Endothelial cell of umbilical vein (primary cell): ENCODE data around the gene KRTAP5-6. TPM values are rescaled to one million over a fixed set of nuclear protein-coding genes. Genes with fewer than 3 reads are reported as not detected.

Experiments used
- BruUV-seq: library from RNA; stranded (reverse); fragments of 400-500 nt; replicated peaks from 2 replicates; lab custom pipeline; 2021; lab: Mats Ljungman, UMichigan
- CTCF ChIA-PET: fragments of 300-600, 350-600 bp; sonication (Branson Sonifier 250); formaldehyde crosslinking; loops from one replicate; lab custom pipeline; 2021; ENCODE audit warnings: antibody characterized with exemption, inconsistent platforms; lab: Charles Lee
- POLR2A ChIA-PET: fragments of 300-600, 350-600 bp; sonication (Branson Sonifier 250); formaldehyde crosslinking; loops from one replicate; lab custom pipeline; 2021; ENCODE audit warnings: antibody characterized with exemption, inconsistent platforms; lab: Charles Lee
- DNase-seq: peaks from one replicate; pipeline ENCODE4 v3.0.0-alpha.2; 2011; ENCODE audit warnings: low read depth, low spot score
- FAIRE-seq: peaks from 2 replicates; lab custom pipeline; 2011; peaks lifted over from hg19 to GRCh38; lab: Jason Lieb, UNC
- H2AFZ ChIP-seq: 2 replicates; pipeline ENCODE4 v1.6.0; 2012; ENCODE audit warnings: low read depth, low read length, control low read depth, inconsistent platforms
- H3K27ac ChIP-seq: 2 replicates; pipeline ENCODE4 v1.5.1; 2011; ENCODE audit warnings: low read depth, mild to moderate bottlenecking, control low read depth, low read length, moderate library complexity; ENCODE audit not compliant: insufficient read depth
- H3K27me3 ChIP-seq, 2 experiments: 2 replicates each; pipeline versions ENCODE4 v1.6.0 to v1.6.1; 2011; ENCODE audit warnings: low read length in 2 of 2, mixed read lengths in 1 of 2; ENCODE audit not compliant: control insufficient read depth in 2 of 2, insufficient read depth in 2 of 2
- H3K36me3 ChIP-seq, 2 experiments: 2 replicates in 1 of 2; 3 replicates in 1 of 2; pipeline ENCODE4 v1.5.1; 2011; ENCODE audit warnings: low read length in 2 of 2, mild to moderate bottlenecking in 1 of 2, moderate library complexity in 1 of 2; ENCODE audit not compliant: control insufficient read depth in 2 of 2, insufficient read depth in 2 of 2; ENCODE audit errors: extremely low read depth in 1 of 2
- H3K4me1 ChIP-seq: 3 replicates; pipeline ENCODE4 v1.5.1; 2011; ENCODE audit warnings: mild to moderate bottlenecking, low read length; ENCODE audit not compliant: control insufficient read depth, insufficient read depth; ENCODE audit errors: extremely low read depth
- H3K4me2 ChIP-seq: 2 replicates; pipeline ENCODE4 v1.6.1; 2011; ENCODE audit warnings: low read length, control low read depth, mixed read lengths; ENCODE audit not compliant: insufficient read depth
- H3K4me3 ChIP-seq, 3 experiments: fragments of 200-600 bp in 1 of 3; sonication (generic), shearing (Covaris generic) in 1 of 3; replicated peaks in 1 of 3; 2 replicates each; pipeline ENCODE4 v1.5.1; 2011 to 2016; ENCODE audit warnings: control low read depth in 3 of 3, low read length in 3 of 3, mild to moderate bottlenecking in 2 of 3, inconsistent platforms in 1 of 3, low read depth in 1 of 3, moderate library complexity in 1 of 3; ENCODE audit not compliant: insufficient read depth in 1 of 3
- H3K79me2 ChIP-seq: 2 replicates; pipeline ENCODE4 v1.6.0; 2012; ENCODE audit warnings: low read length, inconsistent platforms; ENCODE audit not compliant: control insufficient read depth, insufficient read depth
- H3K9ac ChIP-seq: replicated peaks from 2 replicates; pipeline ENCODE3; 2011; ENCODE audit warnings: low read length, control low read depth; ENCODE audit not compliant: insufficient read depth; ENCODE audit errors: extremely low read depth
- H3K9me1 ChIP-seq: replicated peaks from 3 replicates; pipeline ENCODE4 v1.6.0; 2011; ENCODE audit warnings: mild to moderate bottlenecking, low read length; ENCODE audit not compliant: control insufficient read depth, insufficient read depth; ENCODE audit errors: extremely low read depth
- H3K9me3 ChIP-seq: replicated peaks from 2 replicates; pipeline ENCODE4 v1.5.1; 2012; ENCODE audit warnings: low read length, inconsistent platforms; ENCODE audit not compliant: control insufficient read depth, insufficient read depth
- H4K20me1 ChIP-seq: replicated peaks from 2 replicates; pipeline ENCODE3; 2011; ENCODE audit warnings: mild to moderate bottlenecking, low read length; ENCODE audit not compliant: control insufficient read depth, insufficient read depth; ENCODE audit errors: extremely low read depth
- CTCF ChIP-seq, 2 donors: IDR thresholded peaks; 1 replicate in 1 of 2; 2 replicates in 1 of 2; pipeline ENCODE4 v1.5.1; 2011; ENCODE audit warnings: low read length in 2 of 2, mild to moderate bottlenecking in 2 of 2, moderate library complexity in 2 of 2, control low read depth in 1 of 2, inconsistent platforms in 1 of 2, low read depth in 1 of 2; ENCODE audit not compliant: insufficient read depth in 1 of 2; ENCODE audit errors: extremely low read depth in 1 of 2
- EZH2 ChIP-seq: IDR thresholded peaks from 2 replicates; pipeline ENCODE4 v1.6.1; 2012; ENCODE audit warnings: borderline replicate concordance, low read depth, mild to moderate bottlenecking, moderate library complexity, low read length, inconsistent platforms; ENCODE audit not compliant: severe bottlenecking
- JUN ChIP-seq: IDR thresholded peaks from 2 replicates; pipeline ENCODE4 v1.6.1; 2011; ENCODE audit warnings: borderline replicate concordance, low read depth; ENCODE audit not compliant: insufficient read length, insufficient read depth
- MAX ChIP-seq: IDR thresholded peaks from 2 replicates; pipeline ENCODE4 v1.6.1; 2011; ENCODE audit not compliant: insufficient read depth, insufficient read length
- POLR2A ChIP-seq: IDR thresholded peaks from 2 replicates; pipeline ENCODE4 v1.6.1; 2012; ENCODE audit warnings: low read depth, mild to moderate bottlenecking, control low read depth, low read length
- dilution Hi-C: fragments of 300-500 bp; cut with MboI; formaldehyde crosslinking; loops from one replicate; pipeline ENCODE4 v1.15.0; 2019; ENCODE audit warnings: low sequenced_read_pairs; ENCODE audit not compliant: extremely low pct_ligation_motif_present
- intact Hi-C: fragments of 100-400 bp; cut with micrococcal nuclease; formaldehyde crosslinking; loops from one replicate; pipeline ENCODE4 v1.10.0; 2022
- polyA plus RNA-seq, 4 experiments: library from polyadenylated mRNA; depleted of rRNA in 3 of 4; stranded (reverse) in 3 of 4; unstranded in 1 of 4; fragments of >200 nt; gene quantifications; 2 replicates each; pipeline versions ENCODE4 v1.2.1 to v1.2.3, GENCODE V29; 2011 to 2012; ENCODE audit warnings: missing spikeins in 1 of 4
- total RNA-seq: library from RNA; stranded (reverse); gene quantifications from 2 replicates; pipeline ENCODE4 v1.2.3, GENCODE V29; 2021

The KRTAP5-6 gene
- total and polyA plus RNA-seq, 2 donors (not counting 3 experiments of a cell fraction or from before 2014, with no cell fraction given), result not detected

DNA sequence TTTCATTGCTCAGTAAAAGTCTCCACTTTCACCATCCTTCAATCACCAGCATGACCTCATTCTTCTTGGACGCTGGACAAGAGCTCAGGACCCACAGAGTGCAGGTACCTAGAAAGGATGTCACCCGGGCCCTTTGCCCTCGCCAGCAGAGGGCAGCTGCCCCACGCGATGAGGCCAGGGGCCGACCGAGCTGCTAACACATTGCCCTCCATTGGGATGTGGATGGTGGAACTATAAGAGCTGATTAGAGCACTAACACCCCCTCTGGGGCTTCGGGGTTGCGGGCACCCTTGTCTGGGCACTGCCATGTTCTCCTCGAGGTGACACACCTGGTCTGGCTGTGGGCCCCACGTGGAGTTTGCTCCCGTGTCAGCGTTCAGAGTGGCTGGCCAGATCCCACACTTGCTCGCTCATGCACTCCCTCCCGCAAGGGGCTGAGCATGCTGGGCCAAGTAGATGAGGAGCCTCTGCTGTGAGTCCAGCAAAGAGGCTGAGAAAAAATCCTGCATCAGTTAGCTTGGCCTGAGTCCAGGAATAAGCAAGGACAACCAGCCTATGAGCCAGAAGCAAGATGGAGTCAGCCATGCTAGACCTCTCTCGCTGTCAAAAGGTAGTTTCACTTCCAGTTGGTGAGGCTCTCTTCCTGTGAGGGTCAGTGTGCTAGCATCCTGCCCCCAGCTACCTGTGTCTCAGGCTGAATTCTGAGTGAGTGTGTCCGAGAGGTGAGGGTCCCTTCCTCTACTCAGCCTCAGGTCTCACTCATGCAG lies 9.8 kb downstream of the KRTAP5-6 start:
- Histone ChIP-seq H3K9me1 (no peaks in the 10 kb centered on the region), H4K20me1 (no peaks in the 10 kb centered on the region), H3K36me3 (no peaks in the 10 kb centered on the region), H3K4me3 (no peak overlapping the region), H3K27ac (no peak overlapping the region), H3K27me3 (no peaks in the 10 kb centered on the region), H3K9me3 (no peaks in the 10 kb centered on the region), H3K4me2 (no peak overlapping the region), H3K79me2 (no peaks in the 10 kb centered on the region), H2AFZ (no peak overlapping the region), H3K9ac (no peak overlapping the region), H3K4me1 (no peaks in the 10 kb centered on the region)
- DNase-seq (no peak), FAIRE-seq (no peak)
- no TSS peak for BruUV-seq
- intact Hi-C loops (no loop called here), dilution Hi-C loops (no loop called here)
- CTCF ChIA-PET, result interaction anchor here (1.0 to 2.8 kb wide), 4 partner anchors 13 to 295 kb away, joined by 3 to 19 read pairs (median 6); no protein-coding TSS in a partner anchor
- TF ChIP-seq MAX, result no peak
- no peak for TF ChIP-seq EZH2
- no peak for TF ChIP-seq CTCF (IDR thresholded peaks at IDR 0.05; ENCODE audit: extremely low read depth in 1 of 2, insufficient read depth in 1 of 2, low read depth in 1 of 2, low read length in 2 of 2)
- no peak for TF ChIP-seq JUN
- TF ChIP-seq POLR2A, result no peak
- POLR2A ChIA-PET, result no interaction called here
